Fibroblast of pulmonary artery (primary cell): Measurements from ENCODE around the gene CSNK1G1.
"Not testable (repeated sequence)": the region's sequence is repeated elsewhere in the genome, so short reads cannot be mapped to it uniquely, and the experiment has no call there.

ENCODE experiments used
- DNase-seq: peaks from one replicate; pipeline ENCODE4 v3.0.0-alpha.2; 2010; ENCODE audit warnings: low read depth
- H3K4me3 ChIP-seq: replicated peaks from 2 replicates; pipeline ENCODE4 v1.5.1; 2011; ENCODE audit warnings: low read depth, mild to moderate bottlenecking, control low read depth, low read length, moderate library complexity
- TF ChIP-seq, protein P1 (sequence below): IDR thresholded peaks from 2 replicates; pipeline ENCODE4 v1.5.1; 2011; ENCODE audit warnings: mild to moderate bottlenecking, control low read depth, low read length, inconsistent platforms; ENCODE audit errors: missing control alignments

The CSNK1G1 gene

DNA sequence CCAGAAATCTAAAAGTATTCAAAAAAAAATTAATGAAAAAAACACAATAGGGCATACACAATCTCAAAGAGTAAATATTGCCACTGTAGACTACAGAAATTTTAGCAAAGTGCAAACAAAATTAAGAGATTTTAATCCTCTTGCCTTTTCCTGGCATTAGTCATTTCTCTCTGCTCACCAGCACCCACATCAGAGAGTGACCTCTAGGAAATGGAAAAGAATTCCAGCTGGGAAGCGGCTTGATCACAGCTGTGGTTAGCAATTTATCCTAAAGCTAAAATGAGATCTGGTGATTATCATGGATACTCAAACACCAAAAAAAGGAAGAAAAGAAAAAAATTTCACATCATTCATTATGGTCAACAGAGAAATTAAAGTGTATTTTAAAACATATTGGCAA, 7.5 kb downstream of the CSNK1G1 start:
- no peak overlapping the region for H3K4me3 ChIP-seq
- TF ChIP-seq, protein P1, sequence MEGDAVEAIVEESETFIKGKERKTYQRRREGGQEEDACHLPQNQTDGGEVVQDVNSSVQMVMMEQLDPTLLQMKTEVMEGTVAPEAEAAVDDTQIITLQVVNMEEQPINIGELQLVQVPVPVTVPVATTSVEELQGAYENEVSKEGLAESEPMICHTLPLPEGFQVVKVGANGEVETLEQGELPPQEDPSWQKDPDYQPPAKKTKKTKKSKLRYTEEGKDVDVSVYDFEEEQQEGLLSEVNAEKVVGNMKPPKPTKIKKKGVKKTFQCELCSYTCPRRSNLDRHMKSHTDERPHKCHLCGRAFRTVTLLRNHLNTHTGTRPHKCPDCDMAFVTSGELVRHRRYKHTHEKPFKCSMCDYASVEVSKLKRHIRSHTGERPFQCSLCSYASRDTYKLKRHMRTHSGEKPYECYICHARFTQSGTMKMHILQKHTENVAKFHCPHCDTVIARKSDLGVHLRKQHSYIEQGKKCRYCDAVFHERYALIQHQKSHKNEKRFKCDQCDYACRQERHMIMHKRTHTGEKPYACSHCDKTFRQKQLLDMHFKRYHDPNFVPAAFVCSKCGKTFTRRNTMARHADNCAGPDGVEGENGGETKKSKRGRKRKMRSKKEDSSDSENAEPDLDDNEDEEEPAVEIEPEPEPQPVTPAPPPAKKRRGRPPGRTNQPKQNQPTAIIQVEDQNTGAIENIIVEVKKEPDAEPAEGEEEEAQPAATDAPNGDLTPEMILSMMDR, result no peak
- DNase-seq, result no peak

DNA sequence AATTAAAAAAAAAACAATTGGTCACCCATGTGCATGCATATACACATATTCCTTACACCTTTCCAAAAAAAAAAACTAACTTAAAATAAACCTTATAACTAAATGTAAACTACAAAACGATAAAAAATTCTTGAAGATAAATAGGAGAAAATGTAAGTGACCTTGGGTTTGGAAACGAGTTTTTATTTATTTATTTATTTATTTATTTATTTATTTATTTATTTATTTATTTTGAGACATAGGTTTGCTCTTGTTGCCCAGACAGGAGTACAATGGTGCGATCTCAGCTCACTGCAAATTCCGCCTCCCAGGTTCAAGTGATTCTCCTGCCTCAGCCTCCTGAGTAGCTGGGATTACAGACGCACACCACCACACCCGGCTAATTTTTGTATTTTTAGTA, 9.7 kb downstream of the CSNK1G1 start:
- not testable (repeated sequence) for DNase-seq, H3K4me3 ChIP-seq

DNA sequence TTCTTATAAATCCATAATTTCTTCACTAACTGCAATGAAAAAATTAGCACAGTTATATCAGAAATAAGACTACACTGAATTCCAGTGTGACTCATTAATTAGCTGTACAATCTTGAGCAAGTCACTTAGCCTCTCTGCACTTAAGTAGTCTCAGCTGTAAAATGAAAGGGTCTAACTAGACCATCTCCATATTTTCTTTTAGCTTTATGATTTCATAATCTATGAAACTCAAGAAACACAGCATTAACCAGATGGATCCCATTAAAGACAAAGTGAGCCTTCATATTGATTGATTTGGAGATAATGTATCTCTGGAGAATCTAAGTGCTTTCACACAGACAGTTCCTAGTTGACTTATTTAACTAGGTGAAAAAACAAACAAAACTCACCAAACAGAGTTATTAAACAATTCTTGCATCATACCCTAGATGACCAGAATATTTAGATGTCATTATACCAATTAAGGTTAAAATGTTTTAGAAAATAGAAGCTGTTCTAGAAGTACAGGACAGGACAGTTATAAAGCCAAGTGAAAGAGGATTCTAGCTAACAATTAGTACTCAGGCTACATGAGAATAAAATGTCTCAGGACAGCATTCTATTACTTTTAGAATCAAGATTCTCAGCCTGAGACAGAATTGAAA, 11.2 kb downstream of the CSNK1G1 start:
- no peak overlapping the region for H3K4me3 ChIP-seq
- no peak for DNase-seq
- TF ChIP-seq, protein P1, result no peak

DNA sequence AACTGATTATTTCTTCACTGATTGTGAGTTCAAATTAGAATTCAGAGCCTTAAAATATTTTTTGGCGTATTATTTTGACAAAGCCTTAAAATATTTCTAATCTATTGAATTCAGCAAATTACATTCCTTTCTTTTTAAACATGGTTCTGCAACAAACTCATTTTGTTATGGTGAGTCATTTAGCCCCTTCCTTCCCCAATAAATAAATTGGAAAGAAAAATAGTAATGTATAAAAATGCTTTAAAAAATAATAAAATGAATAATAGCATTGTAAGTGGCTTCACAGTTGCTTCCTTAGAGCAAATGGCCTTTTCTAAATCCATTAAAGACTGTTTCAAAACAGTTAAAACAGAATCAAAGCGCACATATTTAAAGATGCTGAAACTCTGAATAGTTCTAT, 12.1 kb downstream of the CSNK1G1 start:
- DNase-seq, result peak; percentile 29
- no peak overlapping the region for H3K4me3 ChIP-seq
- TF ChIP-seq, protein P1, result no peak

DNA sequence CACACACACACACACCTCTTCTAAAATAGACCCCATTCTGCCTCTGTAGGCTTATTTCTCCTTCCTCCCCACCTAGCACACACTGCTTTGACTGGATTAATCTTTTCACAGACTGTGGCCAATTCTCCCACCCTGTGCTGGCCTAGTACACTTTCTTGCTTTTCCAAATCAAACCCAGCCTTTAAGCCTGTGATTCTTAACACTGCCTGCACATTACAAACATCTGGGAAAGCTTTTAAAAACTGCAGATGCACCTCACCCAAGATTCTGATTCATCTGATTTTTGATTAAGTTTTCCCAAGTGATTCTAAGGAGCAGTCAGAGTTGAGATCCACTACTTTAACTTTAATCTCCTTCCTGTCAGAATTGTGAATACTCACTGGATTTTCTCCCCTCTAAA, 12.8 kb downstream of the CSNK1G1 start:
- no peak for DNase-seq
- TF ChIP-seq, protein P1, result no peak
- no peak overlapping the region for H3K4me3 ChIP-seq

DNA sequence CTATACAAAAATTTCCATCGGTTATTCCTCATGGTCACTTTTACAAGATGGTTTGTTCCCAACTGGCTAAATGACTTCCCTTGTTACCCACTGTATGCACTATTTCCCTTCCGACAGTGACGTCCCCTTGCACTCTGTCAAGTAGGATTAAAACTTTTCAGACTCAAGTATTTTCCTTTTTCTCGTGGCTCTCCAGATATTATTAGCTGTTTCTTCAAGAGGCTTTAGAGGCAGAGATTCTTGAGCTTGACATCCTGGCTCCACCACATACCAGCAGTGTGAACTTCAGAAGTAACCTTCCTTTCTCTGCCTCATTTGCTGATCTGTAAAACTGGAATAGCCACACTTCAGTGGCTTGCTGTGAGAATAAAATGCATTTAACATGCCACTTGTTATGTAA, 14.0 kb downstream of the CSNK1G1 start:
- no peak for DNase-seq
- no peak overlapping the region for H3K4me3 ChIP-seq
- TF ChIP-seq, protein P1, result no peak

DNA sequence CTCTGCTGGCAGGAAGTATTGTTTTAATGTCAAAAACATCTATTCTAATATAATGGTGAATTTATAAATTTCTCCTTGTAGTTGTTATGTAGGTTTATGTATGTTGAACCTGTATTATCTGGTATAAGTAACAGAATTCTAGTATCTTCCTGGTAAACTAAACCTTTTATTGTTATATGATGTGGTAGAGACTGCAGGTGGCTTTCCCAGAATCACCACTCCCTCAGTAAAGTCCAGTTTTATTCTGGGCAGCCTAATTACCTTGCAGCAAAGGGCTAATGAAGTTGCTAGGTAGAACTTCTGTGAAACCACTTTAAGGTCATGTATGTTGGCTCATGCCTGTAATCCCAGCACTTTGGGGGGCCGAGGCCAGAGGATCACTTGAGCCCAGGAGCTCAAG, 15.6 kb downstream of the CSNK1G1 start:
- TF ChIP-seq, protein P1, result no peak
- no peak for DNase-seq
- H3K4me3 ChIP-seq, result no peak overlapping the region
